Epidermal melanocyte (primary cell): ENCODE data around the gene CPS1.

Experiments
- DNase-seq: peaks from one replicate; pipeline ENCODE4 v3.0.0; 2011; ENCODE audit warnings: low spot score; ENCODE audit not compliant: insufficient read length

CPS1 gene

GRCh38 chr2:210676067-210676466 is 119.7 kb downstream of the CPS1 start:
- DNase-seq: no peak

- DNase-seq: no peak
Observed at GRCh38 chr2:210681491-210681890, 125.1 kb downstream of the CPS1 start.

GRCh38 chr2:210686401-210686800 is 130.0 kb downstream of the CPS1 start:
- DNase-seq: no peak

DNA sequence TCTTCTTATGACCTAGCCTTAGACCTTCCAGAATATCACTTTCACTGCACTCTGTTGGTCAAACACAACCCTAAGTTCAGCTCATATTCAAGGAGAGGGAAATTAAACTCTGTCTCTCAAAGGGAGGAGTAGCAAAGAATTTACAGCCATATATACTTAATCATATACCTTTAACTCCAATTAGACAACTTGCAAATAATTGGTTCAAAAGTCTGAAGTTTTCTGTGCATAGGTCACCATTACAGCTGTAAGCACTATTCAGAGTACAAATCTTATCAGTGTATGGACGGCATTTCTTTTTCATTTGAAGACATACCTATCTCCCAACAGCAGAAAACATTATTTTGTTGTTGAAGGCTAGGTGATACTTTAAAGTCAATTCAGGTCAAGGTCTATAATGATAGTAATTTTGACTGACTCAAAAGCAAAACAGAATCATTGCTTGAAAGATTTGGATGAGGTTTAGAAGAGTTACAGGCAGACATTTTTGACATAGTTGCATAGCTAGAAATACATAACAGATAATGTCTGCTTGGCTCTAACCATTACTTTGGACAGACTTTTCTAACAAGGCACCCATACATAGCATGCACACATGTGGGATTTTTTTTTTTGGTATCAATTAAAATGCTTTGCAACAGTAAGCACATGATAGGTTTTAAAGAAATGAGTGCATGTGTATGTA is 131.5 kb downstream of the CPS1 start:
- DNase-seq: no peak

- no peak for DNase-seq
Observed at GRCh38 chr2:210707900-210708299, 151.5 kb downstream of the CPS1 start.

DNA sequence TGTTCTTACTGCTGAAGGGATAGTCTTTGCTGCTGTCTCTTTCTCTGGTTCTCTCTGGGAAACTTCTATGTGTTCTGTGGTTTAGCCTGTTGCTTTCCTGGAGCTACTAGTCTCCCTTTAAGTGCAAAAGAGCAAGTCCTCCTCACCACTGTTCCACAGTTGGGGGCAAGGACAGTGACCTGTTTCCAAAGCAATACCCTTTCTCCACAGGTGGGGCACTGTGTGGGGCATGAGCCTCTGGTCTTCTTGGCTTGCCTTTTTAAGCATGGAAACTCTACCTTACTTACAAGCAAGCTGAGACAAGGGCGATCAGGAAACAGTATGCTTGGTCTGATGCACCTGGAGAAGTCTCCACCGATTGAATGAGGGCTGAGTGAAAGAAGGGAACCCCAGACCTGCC is 156.7 kb downstream of the CPS1 start:
- no peak for DNase-seq

- DNase-seq: no peak
Observed at GRCh38 chr2:210715560-210716082, 159.2 kb downstream of the CPS1 start.

GRCh38 chr2:210718503-210718902 is 162.1 kb downstream of the CPS1 start:
- DNase-seq: no peak

DNA sequence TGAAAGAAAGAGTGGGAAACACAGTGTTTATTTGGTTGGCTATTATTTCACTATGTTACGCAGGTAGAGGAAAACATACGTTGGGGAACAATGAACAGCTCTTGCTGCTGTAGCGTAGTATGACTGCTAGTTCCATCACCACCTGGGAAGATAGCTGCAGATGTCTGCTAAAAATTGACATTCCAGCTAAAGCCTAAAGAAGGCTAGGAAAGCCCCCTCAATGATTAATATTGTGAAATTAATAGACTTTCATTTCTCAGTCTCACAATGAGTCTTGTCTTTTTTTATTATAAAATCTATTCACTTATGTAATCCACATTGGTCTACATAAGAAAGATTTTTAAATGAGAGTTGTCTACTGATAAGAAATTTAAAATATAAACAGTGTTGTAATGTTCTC is 165.7 kb downstream of the CPS1 start:
- no peak for DNase-seq

- DNase-seq: no peak
Observed at GRCh38 chr2:210727549-210727948, 171.2 kb downstream of the CPS1 start.
